H1 (cell line): Measurements from ENCODE around the gene OS9.

ENCODE experiments used
- POLR2AphosphoS5 ChIP-seq: IDR thresholded peaks from 2 replicates; pipeline ENCODE4 v1.6.1; 2011; ENCODE audit warnings: low read depth, low read length
- TAF1 ChIP-seq: IDR thresholded peaks from 2 replicates; pipeline ENCODE4 v1.6.1; 2011; ENCODE audit warnings: mild to moderate bottlenecking, low read depth, low read length

- no peak for TF ChIP-seq POLR2AphosphoS5
- no peak for TF ChIP-seq TAF1
Observed at GRCh38 chr12:57732270-57732669, 38.3 kb downstream of the OS9 start.
